Heart left ventricle (tissue), 16 donors: ENCODE results near the gene PIH1D2. TPM values are rescaled to one million over a fixed set of nuclear protein-coding genes. Genes with fewer than 3 reads are reported as not detected.

Experiments used
- ATAC-seq, 4 donors: fragments of 200-7000 bp; cut with Tn5 transposase; one replicate each; pipeline ENCODE4 v1.9.1; 2020 to 2022; ENCODE audit warnings: moderate library complexity in 4 of 4, mild to moderate bottlenecking in 3 of 4, moderate number of reproducible peaks in 1 of 4
- DNase-seq, 5 donors: peaks; one replicate each; pipeline ENCODE4 v3.0.0-alpha.2; 2020
- H3K27ac ChIP-seq, 12 donors: fragments of 200-600 bp; sonication (generic) in 4 of 12; one replicate each; pipeline versions ENCODE4 v1.5.0 to v1.8.0; 2016 to 2022; ENCODE audit warnings: mild to moderate bottlenecking in 2 of 12
- H3K27me3 ChIP-seq, 9 donors: fragments of 200-600 bp; sonication (generic) in 2 of 9; one replicate each; pipeline versions ENCODE4 v1.5.1 to v1.8.0; 2016 to 2022; ENCODE audit warnings: mild to moderate bottlenecking in 3 of 9
- H3K36me3 ChIP-seq, 9 donors: fragments of 200-600 bp; sonication (generic) in 2 of 9; one replicate each; pipeline versions ENCODE4 v1.5.0 to v1.8.0; 2018 to 2022; ENCODE audit warnings: mild to moderate bottlenecking in 2 of 9
- H3K4me1 ChIP-seq, 12 donors: fragments of 200-600 bp; sonication (generic) in 4 of 12; one replicate each; pipeline versions ENCODE4 v1.5.0 to v1.8.0; 2016 to 2022; ENCODE audit warnings: mild to moderate bottlenecking in 3 of 12
- H3K4me3 ChIP-seq, 12 donors: fragments of 200-600 bp; sonication (generic) in 4 of 12; one replicate each; pipeline versions ENCODE4 v1.5.0 to v1.8.0; 2017 to 2022; ENCODE audit warnings: mild to moderate bottlenecking in 9 of 12, moderate library complexity in 4 of 12
- H3K9me3 ChIP-seq, 12 donors: fragments of 200-600 bp; sonication (generic) in 4 of 12; one replicate each; pipeline versions ENCODE4 v1.5.0 to v1.8.0; 2016 to 2022; ENCODE audit warnings: mild to moderate bottlenecking in 1 of 12
- CTCF ChIP-seq, 12 donors: fragments of 200-600 bp; sonication (generic) in 4 of 12; IDR thresholded peaks; one replicate each; pipeline versions ENCODE4 v1.5.0 to v1.8.0; 2018 to 2022; ENCODE audit warnings: antibody characterized with exemption in 12 of 12, mild to moderate bottlenecking in 5 of 12
- POLR2A ChIP-seq, 2 donors: fragments of 450-650 bp; IDR thresholded peaks; one replicate each; pipeline ENCODE4 v1.6.1; 2017; ENCODE audit warnings: antibody characterized with exemption in 2 of 2, mild to moderate bottlenecking in 2 of 2, moderate library complexity in 2 of 2
- WGBS, 4 donors: extraction: QIAGEN DNeasy Blood & Tissue Kit in 2 of 4; methylation state at CpG; one replicate each; pipeline versions ENCODE4 v1.1.5 to v1.1.7; 2013 to 2018; 5-methylcytosine and 5-hydroxymethylcytosine counted together
- intact Hi-C, 10 donors: fragments of 100-400 bp; cut with DNase I; formaldehyde crosslinking; loops; one replicate each; pipeline versions ENCODE4 v1.11.1 to v1.14.2; 2022
- polyA plus RNA-seq, 2 donors: library from polyadenylated mRNA; stranded (reverse); fragments of 200-250 nt; gene quantifications; one replicate each; pipeline ENCODE4 v1.2.3, GENCODE V29; 2013
- total RNA-seq, 9 donors: library from RNA; depleted of rRNA in 2 of 9; stranded (reverse); fragments of >200 nt in 2 of 9; fragmentation: NEBNext Ultra II Directional in 3 of 9; extraction: Animal tissue kit (Norgen Biotek cat#: 25700) in 3 of 9; gene quantifications; one replicate each; pipeline versions ENCODE4 v1.1.0 to v1.2.4, GENCODE V29; 2016 to 2023
- donor health status: ischemic (EF 13 %, LVEDD 7.1; RV severe dilation, severe dysfunction).
- donor health status: healthy with polysubstance abuse.
- donor health status: DM: no; HTN: yes; CAD: no.
- donor health status: DM: no; HTN: no; CAD: no.
- donor health status: ischemic (EF 25% LVEDD 6.9; RV normal size, moderate dysfunction).
- donor health status: ischemic (EF 25% LVEDD 5.7; RV mildly dilated, moderate dysfunction).
- donor health status: healthy.
- donor health status: DM: yes; HTN: yes; CAD: no.
- donor health status: ischemic (EF 35%, LVEDD 5.7; RV mildly dilated, moderate dysfunction).
- donor health status: nonischemic (EF 11% LVEDD 7.7; RV severe dilation, severe dysfunction).
- donor health status: DM: yes; HTN: yes; CAD: no.
- donor health status: PGD.
- donor health status: ischemic (EF 29% LVEDD 5.4; RV normal size, mild dysfunction).
- donor health status: nonischemic (EF 23%, LVEDD 6.1; RV moderate dilation, normal function).

The PIH1D2 gene
- total and polyA plus RNA-seq, 11 donors: 1.4 to 6.9 (median 2.1) TPM

- DNase-seq (no peak), ATAC-seq (peak; percentile 36 to 54 (median 44))
- TF ChIP-seq POLR2A (IDR thresholded peaks at IDR 0.05): no peak
- TF ChIP-seq CTCF (IDR thresholded peaks at IDR 0.05): no peak
- Histone ChIP-seq H3K36me3 (peaks cover 0 to 56% (median 7%) of the 10 kb centered on the region in 9 donors), H3K4me3 (no peak overlapping the region), H3K27ac (peak overlapping the region in 7 of 12 donors; percentile 7 to 52 (median 29)), H3K4me1 (peaks cover 0 to 47% (median 27%) of the 10 kb centered on the region in 12 donors), H3K27me3 (no peaks in the 10 kb centered on the region), H3K9me3 (no peaks in the 10 kb centered on the region)
- intact Hi-C loops: no loop called here
- WGBS, 4 donors: 54 to 76% (median 71%) methylated on average over 5 of the region's 5 CpGs
These were observed 54.8 kb downstream of the PIH1D2 start for GRCh38 chr11:112019066-112019465.

Other genes with a start within 250 kb of the PIH1D2 start
- 10 to 100 TPM; 13.5 to 26.5 (median 17.6) TPM for gene ALG9, start 202.4 kb downstream of the PIH1D2 start, total RNA-seq
- gene ALG9, start 202.4 kb downstream of the PIH1D2 start, polyA plus RNA-seq: 10 to 100 TPM; 16.2 to 20.9 TPM
- gene FDXACB1, start 194.9 kb downstream of the PIH1D2 start, total RNA-seq: 1 to 10 TPM in 6 of 9 donors, under 1 TPM in 3; 0.93 to 2.0 (median 1.3) TPM
- gene FDXACB1, start 194.9 kb downstream of the PIH1D2 start, polyA plus RNA-seq: 1 to 10 TPM in 1 of 2 donors, under 1 TPM in 1; 0.69 to 1.1 TPM
- 10 to 100 TPM; 11.9 to 38.7 (median 31.8) TPM for gene CFAP68, start 194.5 kb downstream of the PIH1D2 start, total RNA-seq
- 10 to 100 TPM; 12.9 to 39.5 TPM for gene CFAP68, start 194.5 kb downstream of the PIH1D2 start, polyA plus RNA-seq
- over 10,000 TPM in 2 of 9 donors, 1,000 to 10,000 TPM in 7; 4,504 to 20,720 (median 7,991) TPM for gene CRYAB, start 162.2 kb downstream of the PIH1D2 start, total RNA-seq
- gene CRYAB, start 162.2 kb downstream of the PIH1D2 start, polyA plus RNA-seq: over 10,000 TPM; 11,485 to 15,236 TPM
- gene HSPB2, start 161.3 kb downstream of the PIH1D2 start, total RNA-seq: 10 to 100 TPM in 7 of 9 donors, 1 to 10 TPM in 2; 5.5 to 66.7 (median 20.9) TPM
- gene HSPB2, start 161.3 kb downstream of the PIH1D2 start, polyA plus RNA-seq: 10 to 100 TPM; 59.8 to 67.9 TPM
- 1 to 10 TPM in 8 of 9 donors, under 1 TPM in 1; 0.79 to 8.3 (median 2.0) TPM for gene C11orf52, start 155.1 kb downstream of the PIH1D2 start, total RNA-seq
- gene C11orf52, start 155.1 kb downstream of the PIH1D2 start, polyA plus RNA-seq: 1 to 10 TPM; 2.3 to 2.9 TPM
- 10 to 100 TPM; 15.0 to 34.9 (median 20.5) TPM for gene DIXDC1, start 136.7 kb downstream of the PIH1D2 start, total RNA-seq
- gene DIXDC1, start 136.7 kb downstream of the PIH1D2 start, polyA plus RNA-seq: 10 to 100 TPM in 1 of 2 donors, 1 to 10 TPM in 1; 3.9 to 10.6 TPM
- gene DLAT, start 48.6 kb downstream of the PIH1D2 start, total RNA-seq: 100 to 1,000 TPM; 110 to 179 (median 160) TPM
- 10 to 100 TPM; 48.7 to 98.3 TPM for gene DLAT, start 48.6 kb downstream of the PIH1D2 start, polyA plus RNA-seq
- 10 to 100 TPM in 3 of 9 donors, 1 to 10 TPM in 6; 5.1 to 12.5 (median 7.6) TPM for gene NKAPD1, start 282 bp upstream of the PIH1D2 start, total RNA-seq
- gene NKAPD1, start 282 bp upstream of the PIH1D2 start, polyA plus RNA-seq: 10 to 100 TPM in 1 of 2 donors, 1 to 10 TPM in 1; 4.2 to 10.9 TPM
- gene TIMM8B, start 12.7 kb upstream of the PIH1D2 start, total RNA-seq: 100 to 1,000 TPM; 113 to 203 (median 148) TPM
- gene TIMM8B, start 12.7 kb upstream of the PIH1D2 start, polyA plus RNA-seq: 100 to 1,000 TPM; 210 to 327 TPM
- gene SDHD, start 12.9 kb upstream of the PIH1D2 start, total RNA-seq: 100 to 1,000 TPM; 173 to 314 (median 245) TPM
- 100 to 1,000 TPM; 235 to 236 TPM for gene SDHD, start 12.9 kb upstream of the PIH1D2 start, polyA plus RNA-seq
- 10 to 100 TPM in 2 of 9 donors, 1 to 10 TPM in 6, under 1 TPM in 1; 0.88 to 23.9 (median 2.0) TPM for gene IL18, start 90.1 kb upstream of the PIH1D2 start, total RNA-seq
- 1 to 10 TPM; 1.1 to 3.4 TPM for gene IL18, start 90.1 kb upstream of the PIH1D2 start, polyA plus RNA-seq
- under 1 TPM in 2 of 9 donors, not detected in 7; 0.36 to 0.57 TPM for gene TEX12, start 93.4 kb upstream of the PIH1D2 start, total RNA-seq
- under 1 TPM in 1 of 2 donors, not detected in 1; 0.27 TPM for gene TEX12, start 93.4 kb upstream of the PIH1D2 start, polyA plus RNA-seq
- 100 to 1,000 TPM in 4 of 9 donors, 10 to 100 TPM in 5; 51.8 to 126 (median 86.1) TPM for gene BCO2, start 101.5 kb upstream of the PIH1D2 start, total RNA-seq
- gene BCO2, start 101.5 kb upstream of the PIH1D2 start, polyA plus RNA-seq: 10 to 100 TPM; 58.4 to 80.7 TPM
- gene PTS, start 152.4 kb upstream of the PIH1D2 start, total RNA-seq: 10 to 100 TPM; 21.6 to 45.8 (median 29.9) TPM
- 10 to 100 TPM; 54.4 to 77.7 TPM for gene PTS, start 152.4 kb upstream of the PIH1D2 start, polyA plus RNA-seq
- not detected for gene PLET1, start 186.8 kb upstream of the PIH1D2 start, total RNA-seq
- gene PLET1, start 186.8 kb upstream of the PIH1D2 start, polyA plus RNA-seq: not detected